ENCODE results near the gene MUC4.
"Not testable (repeated sequence)": the region's sequence is repeated elsewhere in the genome, so short reads cannot be mapped to it uniquely, and the experiment has no call there.

DNA sequence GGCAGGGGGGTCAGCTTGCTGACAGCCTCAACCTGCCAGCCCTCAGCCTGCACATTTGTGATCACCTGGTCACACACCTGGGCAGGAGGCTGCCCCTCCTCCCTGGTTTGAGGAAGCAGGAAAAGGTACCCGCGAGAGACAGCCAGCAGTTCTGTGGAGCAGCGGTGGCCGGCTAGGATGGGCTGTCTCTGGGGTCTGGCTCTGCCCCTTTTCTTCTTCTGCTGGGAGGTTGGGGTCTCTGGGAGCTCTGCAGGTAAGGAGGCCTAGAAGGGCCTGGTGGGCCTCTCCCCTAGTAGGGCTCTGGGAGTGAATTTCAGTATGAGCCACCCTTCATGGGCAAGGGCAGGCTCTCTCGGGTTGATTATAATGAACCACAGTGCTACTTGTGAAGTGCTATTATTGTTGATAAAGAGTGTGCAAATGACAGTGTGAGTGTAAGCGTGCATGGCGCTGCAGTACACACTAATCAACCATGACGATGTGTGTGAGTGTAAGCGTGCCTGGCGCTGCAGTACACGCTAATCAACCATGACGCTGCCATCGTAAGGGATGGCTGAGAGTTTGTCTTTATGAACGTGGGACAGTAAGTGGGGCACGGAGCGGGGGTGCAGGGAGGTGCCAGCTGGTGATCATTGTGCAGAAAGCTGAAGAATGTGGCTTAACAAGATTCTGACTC lies 90.8 kb downstream of the MUC4 start, which contains the start of gene MUC20:
- TF ChIP-seq, protein P1, sequence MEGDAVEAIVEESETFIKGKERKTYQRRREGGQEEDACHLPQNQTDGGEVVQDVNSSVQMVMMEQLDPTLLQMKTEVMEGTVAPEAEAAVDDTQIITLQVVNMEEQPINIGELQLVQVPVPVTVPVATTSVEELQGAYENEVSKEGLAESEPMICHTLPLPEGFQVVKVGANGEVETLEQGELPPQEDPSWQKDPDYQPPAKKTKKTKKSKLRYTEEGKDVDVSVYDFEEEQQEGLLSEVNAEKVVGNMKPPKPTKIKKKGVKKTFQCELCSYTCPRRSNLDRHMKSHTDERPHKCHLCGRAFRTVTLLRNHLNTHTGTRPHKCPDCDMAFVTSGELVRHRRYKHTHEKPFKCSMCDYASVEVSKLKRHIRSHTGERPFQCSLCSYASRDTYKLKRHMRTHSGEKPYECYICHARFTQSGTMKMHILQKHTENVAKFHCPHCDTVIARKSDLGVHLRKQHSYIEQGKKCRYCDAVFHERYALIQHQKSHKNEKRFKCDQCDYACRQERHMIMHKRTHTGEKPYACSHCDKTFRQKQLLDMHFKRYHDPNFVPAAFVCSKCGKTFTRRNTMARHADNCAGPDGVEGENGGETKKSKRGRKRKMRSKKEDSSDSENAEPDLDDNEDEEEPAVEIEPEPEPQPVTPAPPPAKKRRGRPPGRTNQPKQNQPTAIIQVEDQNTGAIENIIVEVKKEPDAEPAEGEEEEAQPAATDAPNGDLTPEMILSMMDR (IDR thresholded peaks at IDR 0.05) = not testable (repeated sequence)
- not testable (repeated sequence) for TF ChIP-seq POLR2A (IDR thresholded peaks at IDR 0.05)
